ENCODE data around the gene CCDC157.

The CCDC157 gene

GRCh38 chr22:30393885-30394284 is 37.1 kb downstream of the CCDC157 start:
- DNase-seq (ENCODE audit: low read depth in 2 of 2): no peak
- TF ChIP-seq, protein P1, sequence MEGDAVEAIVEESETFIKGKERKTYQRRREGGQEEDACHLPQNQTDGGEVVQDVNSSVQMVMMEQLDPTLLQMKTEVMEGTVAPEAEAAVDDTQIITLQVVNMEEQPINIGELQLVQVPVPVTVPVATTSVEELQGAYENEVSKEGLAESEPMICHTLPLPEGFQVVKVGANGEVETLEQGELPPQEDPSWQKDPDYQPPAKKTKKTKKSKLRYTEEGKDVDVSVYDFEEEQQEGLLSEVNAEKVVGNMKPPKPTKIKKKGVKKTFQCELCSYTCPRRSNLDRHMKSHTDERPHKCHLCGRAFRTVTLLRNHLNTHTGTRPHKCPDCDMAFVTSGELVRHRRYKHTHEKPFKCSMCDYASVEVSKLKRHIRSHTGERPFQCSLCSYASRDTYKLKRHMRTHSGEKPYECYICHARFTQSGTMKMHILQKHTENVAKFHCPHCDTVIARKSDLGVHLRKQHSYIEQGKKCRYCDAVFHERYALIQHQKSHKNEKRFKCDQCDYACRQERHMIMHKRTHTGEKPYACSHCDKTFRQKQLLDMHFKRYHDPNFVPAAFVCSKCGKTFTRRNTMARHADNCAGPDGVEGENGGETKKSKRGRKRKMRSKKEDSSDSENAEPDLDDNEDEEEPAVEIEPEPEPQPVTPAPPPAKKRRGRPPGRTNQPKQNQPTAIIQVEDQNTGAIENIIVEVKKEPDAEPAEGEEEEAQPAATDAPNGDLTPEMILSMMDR (IDR thresholded peaks at IDR 0.05; ENCODE audit: low read depth, low read length): no peak

DNA sequence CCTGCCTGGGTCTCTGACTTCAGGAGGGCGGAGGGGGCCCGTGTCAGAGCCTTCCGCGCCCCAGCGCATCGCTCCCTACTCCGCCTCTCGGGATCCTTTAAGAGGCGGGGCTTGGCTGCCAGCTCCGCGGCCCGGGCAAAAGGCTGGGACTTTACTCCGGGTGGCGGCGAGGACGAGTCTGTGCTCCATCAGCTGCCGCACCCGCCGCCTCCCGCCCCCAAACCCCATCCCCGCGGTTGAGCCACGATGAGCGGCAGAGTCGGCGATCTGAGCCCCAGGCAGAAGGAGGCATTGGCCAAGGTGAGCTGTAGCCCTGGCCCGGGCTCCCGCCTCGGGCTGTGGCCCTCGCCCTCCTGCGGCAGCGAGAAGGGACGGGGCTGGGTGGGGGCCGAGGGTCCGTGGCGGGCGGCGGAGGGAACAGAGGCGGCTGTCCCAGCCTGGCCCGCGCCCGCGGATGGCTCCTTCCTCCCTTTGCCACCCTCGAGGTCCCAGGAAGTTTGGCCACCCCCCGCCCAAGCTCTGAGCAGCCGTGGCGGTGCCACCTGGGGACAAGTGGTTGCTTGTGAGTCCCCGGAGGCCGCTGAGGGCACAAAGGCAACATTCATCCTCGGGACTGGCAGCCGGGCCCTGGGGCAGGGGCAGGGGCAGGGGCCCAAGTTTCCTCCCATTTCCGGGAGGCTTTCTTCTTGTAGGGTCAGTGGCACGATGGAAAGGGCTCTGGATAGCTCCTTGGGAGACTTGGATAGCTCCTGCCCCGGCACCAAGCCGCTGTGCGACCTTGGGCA is 40.3 kb downstream of the CCDC157 start, which contains the start of gene SEC14L2:
TSS of gene SEC14L2 (plus strand) at position 148 of the 785 bp plus-strand sequence. CDS start at position 247, 99 bp downstream.
- H3K4me3 ChIP-seq (replicated peaks in 1 of 2; ENCODE audit: low read depth in 2 of 2, low read length in 2 of 2): peak within 1 kb of the TSS; percentile 83 to 90
- TF ChIP-seq, protein P1 (IDR thresholded peaks at IDR 0.05; ENCODE audit: low read depth, low read length): no peak
- DNase-seq (ENCODE audit: low read depth in 2 of 2): peak; percentile 59 to 61

More at GRCh38 chr22:30393885-30394284, 37.1 kb downstream of the CCDC157 start:
- H3K4me3 ChIP-seq (replicated peaks in 1 of 2; ENCODE audit: low read depth in 2 of 2, low read length in 2 of 2): no peak overlapping the region

DNA sequence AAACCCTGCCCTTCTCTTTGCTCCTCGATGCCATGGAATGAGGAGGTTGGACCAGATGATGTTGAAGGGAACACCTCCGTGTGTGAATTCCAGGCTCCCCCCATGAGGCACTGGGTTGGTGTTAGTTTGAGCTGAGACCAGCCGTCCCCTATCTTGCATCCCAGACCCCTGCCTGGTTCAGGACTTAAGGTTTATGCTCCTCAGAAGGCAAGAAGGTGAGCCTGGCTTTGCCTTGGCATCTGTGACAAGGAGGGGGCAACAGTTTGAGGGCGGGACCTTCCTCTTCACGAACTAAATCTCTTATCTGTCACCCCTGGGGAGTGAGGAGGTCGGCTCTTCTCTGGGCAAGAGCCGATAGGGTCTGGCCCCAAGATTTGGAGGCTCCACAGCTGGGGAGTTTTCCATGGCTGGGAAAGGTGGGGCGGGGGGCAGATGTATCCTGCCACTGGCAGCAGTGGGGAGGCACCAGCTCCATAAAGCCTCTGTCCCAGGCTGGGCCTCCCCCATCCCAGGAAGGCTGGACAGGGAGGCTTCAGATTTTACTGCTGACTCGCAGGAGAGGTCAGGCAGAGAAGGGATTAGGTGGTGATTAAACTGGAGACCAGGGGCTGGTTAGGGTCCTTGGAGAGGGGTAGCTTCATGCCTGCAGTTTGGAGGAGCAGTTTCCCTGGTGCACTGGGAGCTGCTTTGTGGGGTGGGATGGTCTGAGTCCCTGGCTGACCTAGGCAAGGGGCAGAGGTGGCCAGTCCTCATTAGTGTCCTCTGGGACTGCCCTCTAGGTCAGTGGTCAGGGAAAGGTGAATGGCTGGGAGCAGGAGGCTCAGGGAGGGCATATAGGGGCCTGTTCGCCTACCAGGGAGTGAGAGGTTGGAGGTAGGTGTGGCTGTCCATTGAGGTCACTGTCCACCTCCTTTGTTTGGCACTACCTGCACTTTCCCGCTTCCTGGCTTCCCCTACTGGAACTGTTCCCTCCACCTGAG is 41.1 kb downstream of the CCDC157 start:
- TF ChIP-seq, protein P1 (IDR thresholded peaks at IDR 0.05; ENCODE audit: low read depth, low read length): no peak
- DNase-seq (ENCODE audit: low read depth in 2 of 2): peak in 1 of 2 donors; percentile 25
- H3K4me3 ChIP-seq (replicated peaks in 1 of 2; ENCODE audit: low read depth in 2 of 2, low read length in 2 of 2): peak overlapping the region; percentile 83 to 90

DNA sequence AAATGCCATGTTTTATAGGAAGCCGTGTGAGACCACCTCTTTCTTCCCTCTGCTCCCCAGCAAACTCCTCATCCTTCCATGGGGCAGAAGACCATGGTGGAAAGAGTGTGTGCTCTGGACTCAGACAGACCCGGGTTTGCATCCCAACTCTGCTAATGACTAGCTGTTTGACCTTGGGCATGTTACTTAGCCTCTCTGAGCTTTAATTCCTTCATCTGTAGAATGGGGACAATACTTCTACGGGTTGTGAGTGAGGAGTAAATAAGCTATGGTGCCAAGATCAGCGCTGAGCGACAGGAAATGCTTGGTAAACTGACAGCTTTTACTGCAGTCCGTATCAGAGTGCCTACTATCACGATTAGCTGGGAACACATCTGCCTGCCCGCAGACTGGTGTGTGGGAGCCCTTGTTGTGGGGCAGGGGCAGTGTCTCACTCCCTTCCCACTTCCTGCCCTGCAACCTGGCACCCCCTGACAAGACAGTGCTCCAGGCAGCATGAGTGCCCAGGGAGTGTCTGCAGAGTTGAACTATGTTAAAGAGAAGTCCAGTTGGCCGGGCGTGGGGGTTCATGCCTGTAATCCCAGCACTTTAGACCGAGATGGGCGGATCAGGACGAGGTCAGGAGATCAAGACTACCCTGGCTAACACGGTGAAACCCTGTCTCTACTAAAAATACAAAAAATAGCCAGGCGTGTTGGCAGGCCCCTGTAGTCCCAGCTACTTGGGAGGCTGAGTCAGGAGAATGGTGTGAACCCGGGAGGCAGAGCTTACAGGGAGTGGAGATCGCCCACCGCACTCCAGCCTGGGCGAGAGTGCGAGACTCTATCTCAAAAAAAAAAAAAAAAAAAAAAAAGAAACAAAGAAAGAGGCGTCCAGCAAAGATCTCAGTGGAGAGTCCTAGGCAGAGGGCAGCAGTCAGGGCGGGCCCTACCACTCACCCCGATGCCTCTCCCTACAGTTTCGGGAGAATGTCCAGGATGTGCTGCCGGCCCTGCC is 42.2 kb downstream of the CCDC157 start:
- TF ChIP-seq, protein P1 (IDR thresholded peaks at IDR 0.05; ENCODE audit: low read depth, low read length): no peak
- H3K4me3 ChIP-seq (replicated peaks in 1 of 2; ENCODE audit: low read depth in 2 of 2, low read length in 2 of 2): peak overlapping the region; percentile 83 to 90
- DNase-seq (ENCODE audit: low read depth in 2 of 2): peak in 1 of 2 donors; percentile 22

- H3K4me3 ChIP-seq (replicated peaks in 1 of 2; ENCODE audit: low read depth in 2 of 2, low read length in 2 of 2): peak overlapping the region in 1 of 2 donors; percentile 7
- DNase-seq (ENCODE audit: low read depth in 2 of 2): no peak
- TF ChIP-seq, protein P1 (IDR thresholded peaks at IDR 0.05; ENCODE audit: low read depth, low read length): no peak
Observed at GRCh38 chr22:30399718-30400117, 42.9 kb downstream of the CCDC157 start.
